SK-N-SH treated with all-trans-retinoic acid at 6 μM for 48 hours (cell line): Measurements from ENCODE around the gene UQCR11.

ENCODE experiments used
- ATAC-seq: fragments of 200-7000 bp; cut with Tn5 transposase; 3 replicates; pipeline ENCODE4 v1.9.1; 2020; ENCODE audit warnings: mild to moderate bottlenecking, moderate library complexity
- BACH2 ChIP-seq: fragments of 250-450 bp; sonication (Bioruptor Pico); IDR thresholded peaks from 2 replicates; pipeline ENCODE4 v1.9.0; 2021; ENCODE audit warnings: mild to moderate bottlenecking, borderline replicate concordance
- CSDC2 ChIP-seq: fragments of 250-450 bp; sonication (Bioruptor Pico); IDR thresholded peaks from 2 replicates; pipeline ENCODE4 v1.5.0; 2020; ENCODE audit warnings: mild to moderate bottlenecking, moderate library complexity
- ESRRG ChIP-seq: fragments of 250-450 bp; sonication (Bioruptor Pico); IDR thresholded peaks from 2 replicates; pipeline ENCODE4 v1.6.1; 2021; ENCODE audit warnings: mild to moderate bottlenecking
- ISL1 ChIP-seq: fragments of 250-450 bp; sonication (Bioruptor Pico); IDR thresholded peaks from 2 replicates; pipeline ENCODE4 v2.1.2; 2022; ENCODE audit warnings: mild to moderate bottlenecking, moderate library complexity
- OSR1 ChIP-seq: fragments of 250-450 bp; sonication (Bioruptor Pico); IDR thresholded peaks from 2 replicates; pipeline ENCODE4 v1.8.0; 2022; ENCODE audit warnings: moderate library complexity, mild to moderate bottlenecking, inconsistent platforms
- PPARA ChIP-seq: fragments of 250-450 bp; sonication (Bioruptor Pico); IDR thresholded peaks from 2 replicates; pipeline ENCODE4 v1.5.0; 2020; ENCODE audit warnings: mild to moderate bottlenecking, borderline replicate concordance
- SNAI2 ChIP-seq: fragments of 250-450 bp; sonication (Bioruptor Pico); IDR thresholded peaks from 2 replicates; pipeline ENCODE4 v1.5.0; 2020; ENCODE audit warnings: mild to moderate bottlenecking, moderate library complexity
- TCF4 ChIP-seq: fragments of 250-450 bp; sonication (Bioruptor Pico); IDR thresholded peaks from 2 replicates; pipeline ENCODE4 v1.8.0; 2021; ENCODE audit warnings: mild to moderate bottlenecking, moderate library complexity, borderline replicate concordance
- TOX ChIP-seq: fragments of 250-450 bp; sonication (Bioruptor Pico); IDR thresholded peaks from 2 replicates; pipeline ENCODE4 v1.8.0; 2021; ENCODE audit warnings: mild to moderate bottlenecking, moderate library complexity, borderline replicate concordance
- ZC3H10 ChIP-seq: fragments of 250-450 bp; sonication (Bioruptor Pico); IDR thresholded peaks from 2 replicates; pipeline ENCODE4 v1.5.1; 2021; ENCODE audit warnings: mild to moderate bottlenecking, moderate library complexity
- ZFP3 ChIP-seq: fragments of 250-450 bp; sonication (Bioruptor Pico); IDR thresholded peaks from 2 replicates; pipeline ENCODE4 v1.5.0; 2020; ENCODE audit warnings: mild to moderate bottlenecking, moderate library complexity
- ZFP30 ChIP-seq: fragments of 450-650 bp; formaldehyde crosslinking; IDR thresholded peaks from 2 replicates; pipeline ENCODE4 v1.5.0; 2022; ENCODE audit warnings: mild to moderate bottlenecking, moderate library complexity
- ZNF565 ChIP-seq: fragments of 450-650 bp; formaldehyde crosslinking; conservative IDR thresholded peaks from 2 replicates; pipeline ENCODE4 v1.5.0; 2020; ENCODE audit warnings: low read depth, mild to moderate bottlenecking, moderate library complexity
- ZNF70 ChIP-seq: fragments of 450-650 bp; formaldehyde crosslinking; IDR thresholded peaks from 2 replicates; pipeline ENCODE4 v1.5.0; 2020; ENCODE audit warnings: mild to moderate bottlenecking, moderate library complexity
- ZNF8 ChIP-seq: fragments of 450-650 bp; formaldehyde crosslinking; IDR thresholded peaks from 2 replicates; pipeline ENCODE4 v1.5.0; 2020; ENCODE audit warnings: mild to moderate bottlenecking, moderate library complexity
- TF ChIP-seq, protein P1 (sequence below): fragments of 250-450 bp; sonication (Bioruptor Pico); IDR thresholded peaks from 2 replicates; pipeline ENCODE4 v1.8.0; 2021; ENCODE audit warnings: low read depth, mild to moderate bottlenecking, moderate library complexity, borderline replicate concordance
- TF ChIP-seq, protein P2 (sequence below): fragments of 250-450 bp; sonication (Bioruptor Pico); IDR thresholded peaks from 2 replicates; pipeline ENCODE4 v1.5.1; 2020; ENCODE audit warnings: low read depth, mild to moderate bottlenecking, moderate library complexity
- TF ChIP-seq, protein P3 (sequence below): fragments of 250-450 bp; sonication (Bioruptor Pico); IDR thresholded peaks from 2 replicates; pipeline ENCODE4 v1.5.1; 2021; ENCODE audit warnings: mild to moderate bottlenecking, moderate library complexity
- TF ChIP-seq, protein P4 (sequence below): fragments of 250-450 bp; sonication (Bioruptor Pico); IDR thresholded peaks from 2 replicates; pipeline ENCODE4 v1.5.0; 2020; ENCODE audit warnings: mild to moderate bottlenecking, moderate library complexity

Gene UQCR11

DNA sequence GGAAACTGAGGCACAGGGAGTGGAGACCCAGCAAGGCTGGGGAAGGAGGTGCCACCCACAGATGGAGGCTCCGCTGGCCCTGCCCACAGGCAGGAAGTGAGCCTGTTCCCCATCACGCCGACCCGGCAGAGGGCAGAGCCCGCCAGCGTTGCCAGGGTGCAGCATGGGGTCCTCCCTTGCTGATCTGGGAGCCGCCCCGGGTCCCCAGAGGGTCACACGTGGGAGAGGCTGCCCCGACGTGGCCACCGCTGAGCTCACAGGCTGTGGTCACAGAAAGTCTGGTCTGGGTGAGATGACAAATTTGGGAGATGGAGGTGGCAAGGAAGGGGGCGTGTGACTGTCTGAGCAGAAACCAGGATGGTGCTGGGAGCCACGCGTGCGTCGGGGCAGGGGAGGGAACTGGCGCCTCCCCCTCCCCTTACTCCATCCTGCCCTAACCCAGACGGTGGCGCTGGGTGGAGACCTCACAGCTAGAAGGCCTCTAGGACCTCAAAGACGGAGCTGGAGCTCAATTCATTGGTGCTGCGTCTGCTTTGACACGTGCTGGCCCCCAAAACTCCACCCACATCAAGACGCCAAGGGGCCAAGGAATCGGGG, 44.9 kb downstream of the UQCR11 start:
- no peak for ATAC-seq
- TF ChIP-seq PPARA (CRISPR knock-in tag) (no peak), TOX (CRISPR knock-in tag) (no peak), OSR1 (no peak)
- TF ChIP-seq, protein P1, sequence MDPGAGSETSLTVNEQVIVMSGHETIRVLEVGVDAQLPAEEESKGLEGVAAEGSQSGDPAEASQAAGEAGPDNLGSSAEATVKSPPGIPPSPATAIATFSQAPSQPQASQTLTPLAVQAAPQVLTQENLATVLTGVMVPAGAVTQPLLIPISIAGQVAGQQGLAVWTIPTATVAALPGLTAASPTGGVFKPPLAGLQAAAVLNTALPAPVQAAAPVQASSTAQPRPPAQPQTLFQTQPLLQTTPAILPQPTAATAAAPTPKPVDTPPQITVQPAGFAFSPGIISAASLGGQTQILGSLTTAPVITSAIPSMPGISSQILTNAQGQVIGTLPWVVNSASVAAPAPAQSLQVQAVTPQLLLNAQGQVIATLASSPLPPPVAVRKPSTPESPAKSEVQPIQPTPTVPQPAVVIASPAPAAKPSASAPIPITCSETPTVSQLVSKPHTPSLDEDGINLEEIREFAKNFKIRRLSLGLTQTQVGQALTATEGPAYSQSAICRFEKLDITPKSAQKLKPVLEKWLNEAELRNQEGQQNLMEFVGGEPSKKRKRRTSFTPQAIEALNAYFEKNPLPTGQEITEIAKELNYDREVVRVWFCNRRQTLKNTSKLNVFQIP (CRISPR knock-in tag) = no peak

DNA sequence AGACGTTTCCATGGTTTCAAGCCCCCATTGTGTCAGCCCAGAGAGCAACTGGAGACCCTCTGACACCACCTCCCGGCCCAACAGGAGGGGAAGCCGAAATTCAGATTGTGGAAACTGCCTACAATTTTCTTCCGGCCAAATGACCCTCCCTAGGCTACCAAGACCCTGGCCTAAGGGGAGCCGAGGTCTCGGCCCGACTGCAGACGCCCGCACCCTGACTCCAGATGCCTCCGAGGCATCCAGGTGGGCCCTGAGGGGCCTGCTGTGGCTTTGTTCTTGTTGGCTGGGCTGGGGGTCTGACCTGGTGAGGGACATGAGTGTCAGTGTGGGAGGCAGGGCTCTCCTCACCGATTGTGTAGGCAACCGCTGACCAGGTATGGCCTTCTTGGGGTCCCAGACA, 46.7 kb downstream of the UQCR11 start:
- no peak for ATAC-seq
- no peak for TF ChIP-seq TOX (CRISPR knock-in tag)
- no peak for TF ChIP-seq ZNF8
- no peak for TF ChIP-seq ZNF70
- no peak for TF ChIP-seq CSDC2
- TF ChIP-seq, protein P2, sequence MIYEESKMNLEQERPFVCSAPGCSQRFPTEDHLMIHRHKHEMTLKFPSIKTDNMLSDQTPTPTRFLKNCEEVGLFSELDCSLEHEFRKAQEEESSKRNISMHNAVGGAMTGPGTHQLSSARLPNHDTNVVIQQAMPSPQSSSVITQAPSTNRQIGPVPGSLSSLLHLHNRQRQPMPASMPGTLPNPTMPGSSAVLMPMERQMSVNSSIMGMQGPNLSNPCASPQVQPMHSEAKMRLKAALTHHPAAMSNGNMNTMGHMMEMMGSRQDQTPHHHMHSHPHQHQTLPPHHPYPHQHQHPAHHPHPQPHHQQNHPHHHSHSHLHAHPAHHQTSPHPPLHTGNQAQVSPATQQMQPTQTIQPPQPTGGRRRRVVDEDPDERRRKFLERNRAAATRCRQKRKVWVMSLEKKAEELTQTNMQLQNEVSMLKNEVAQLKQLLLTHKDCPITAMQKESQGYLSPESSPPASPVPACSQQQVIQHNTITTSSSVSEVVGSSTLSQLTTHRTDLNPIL (CRISPR knock-in tag) = no peak
- TF ChIP-seq, protein P3, sequence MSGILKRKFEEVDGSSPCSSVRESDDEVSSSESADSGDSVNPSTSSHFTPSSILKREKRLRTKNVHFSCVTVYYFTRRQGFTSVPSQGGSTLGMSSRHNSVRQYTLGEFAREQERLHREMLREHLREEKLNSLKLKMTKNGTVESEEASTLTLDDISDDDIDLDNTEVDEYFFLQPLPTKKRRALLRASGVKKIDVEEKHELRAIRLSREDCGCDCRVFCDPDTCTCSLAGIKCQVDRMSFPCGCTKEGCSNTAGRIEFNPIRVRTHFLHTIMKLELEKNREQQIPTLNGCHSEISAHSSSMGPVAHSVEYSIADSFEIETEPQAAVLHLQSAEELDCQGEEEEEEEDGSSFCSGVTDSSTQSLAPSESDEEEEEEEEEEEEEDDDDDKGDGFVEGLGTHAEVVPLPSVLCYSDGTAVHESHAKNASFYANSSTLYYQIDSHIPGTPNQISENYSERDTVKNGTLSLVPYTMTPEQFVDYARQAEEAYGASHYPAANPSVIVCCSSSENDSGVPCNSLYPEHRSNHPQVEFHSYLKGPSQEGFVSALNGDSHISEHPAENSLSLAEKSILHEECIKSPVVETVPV (CRISPR knock-in tag) = no peak
- TF ChIP-seq ZFP30 (CRISPR knock-in tag) = no peak
- no peak for TF ChIP-seq OSR1
- TF ChIP-seq SNAI2 = no peak
- TF ChIP-seq PPARA (CRISPR knock-in tag) = no peak
- TF ChIP-seq TCF4 = no peak
- no peak for TF ChIP-seq ZFP3 (CRISPR knock-in tag)
- no peak for TF ChIP-seq ZC3H10 (CRISPR knock-in tag)
- no peak for TF ChIP-seq ZNF565 (CRISPR knock-in tag)
- TF ChIP-seq ISL1 = no peak

DNA sequence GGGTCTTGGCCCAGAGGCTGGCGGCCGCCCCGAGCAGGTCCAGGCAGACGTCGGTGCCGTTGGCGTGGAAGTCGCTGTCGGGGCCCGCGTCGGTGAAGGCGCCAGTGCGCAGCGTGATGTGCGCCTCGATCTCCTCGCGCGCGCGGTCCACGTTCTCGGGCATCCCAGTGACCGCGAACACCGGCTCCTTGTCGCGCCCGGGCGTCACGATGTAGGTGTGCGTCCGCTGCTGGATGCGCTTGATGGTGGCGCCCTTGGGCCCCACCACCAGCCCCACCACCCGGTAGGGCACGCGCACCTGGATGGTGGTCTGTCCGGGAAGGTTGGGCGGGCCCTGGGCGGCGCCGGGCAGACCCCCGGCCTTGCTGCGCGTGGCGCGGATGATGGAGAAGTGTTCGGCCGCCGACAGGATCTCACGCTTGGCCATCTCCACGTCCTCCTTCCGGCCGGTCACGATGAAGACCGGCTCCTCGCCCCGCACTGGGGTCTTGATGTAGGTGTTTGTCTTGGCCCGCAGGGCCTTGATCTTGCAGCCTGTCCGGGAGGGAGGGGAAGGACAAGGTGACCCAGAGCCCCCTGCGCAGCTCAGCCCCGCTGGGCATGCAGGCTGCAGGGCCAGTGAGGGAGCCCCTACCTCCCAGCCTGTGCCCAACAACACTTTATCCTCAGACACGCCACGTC, 48.7 kb downstream of the UQCR11 start:
- no peak for ATAC-seq
- TF ChIP-seq, protein P1 (CRISPR knock-in tag) = no peak
- TF ChIP-seq, protein P4, sequence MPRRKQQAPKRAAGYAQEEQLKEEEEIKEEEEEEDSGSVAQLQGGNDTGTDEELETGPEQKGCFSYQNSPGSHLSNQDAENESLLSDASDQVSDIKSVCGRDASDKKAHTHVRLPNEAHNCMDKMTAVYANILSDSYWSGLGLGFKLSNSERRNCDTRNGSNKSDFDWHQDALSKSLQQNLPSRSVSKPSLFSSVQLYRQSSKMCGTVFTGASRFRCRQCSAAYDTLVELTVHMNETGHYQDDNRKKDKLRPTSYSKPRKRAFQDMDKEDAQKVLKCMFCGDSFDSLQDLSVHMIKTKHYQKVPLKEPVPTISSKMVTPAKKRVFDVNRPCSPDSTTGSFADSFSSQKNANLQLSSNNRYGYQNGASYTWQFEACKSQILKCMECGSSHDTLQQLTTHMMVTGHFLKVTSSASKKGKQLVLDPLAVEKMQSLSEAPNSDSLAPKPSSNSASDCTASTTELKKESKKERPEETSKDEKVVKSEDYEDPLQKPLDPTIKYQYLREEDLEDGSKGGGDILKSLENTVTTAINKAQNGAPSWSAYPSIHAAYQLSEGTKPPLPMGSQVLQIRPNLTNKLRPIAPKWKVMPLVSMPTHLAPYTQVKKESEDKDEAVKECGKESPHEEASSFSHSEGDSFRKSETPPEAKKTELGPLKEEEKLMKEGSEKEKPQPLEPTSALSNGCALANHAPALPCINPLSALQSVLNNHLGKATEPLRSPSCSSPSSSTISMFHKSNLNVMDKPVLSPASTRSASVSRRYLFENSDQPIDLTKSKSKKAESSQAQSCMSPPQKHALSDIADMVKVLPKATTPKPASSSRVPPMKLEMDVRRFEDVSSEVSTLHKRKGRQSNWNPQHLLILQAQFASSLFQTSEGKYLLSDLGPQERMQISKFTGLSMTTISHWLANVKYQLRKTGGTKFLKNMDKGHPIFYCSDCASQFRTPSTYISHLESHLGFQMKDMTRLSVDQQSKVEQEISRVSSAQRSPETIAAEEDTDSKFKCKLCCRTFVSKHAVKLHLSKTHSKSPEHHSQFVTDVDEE = no peak
- no peak for TF ChIP-seq ESRRG
- TF ChIP-seq TOX (CRISPR knock-in tag) = no peak
- TF ChIP-seq BACH2 (CRISPR knock-in tag) = no peak
- no peak for TF ChIP-seq ZNF70
- TF ChIP-seq CSDC2 = no peak
- TF ChIP-seq TCF4 = no peak
